Endodermal cell (in vitro differentiated cells): ENCODE data around the gene C15orf39. TPM values are rescaled to one million over a fixed set of nuclear protein-coding genes. Genes with fewer than 3 reads are reported as not detected.

ENCODE experiments used
- DNase-seq: peaks from one replicate; pipeline ENCODE4 v3.0.0-alpha.2; 2017
- H3K27ac ChIP-seq: 2 replicates; pipeline ENCODE4 v1.5.1; 2013; ENCODE audit warnings: mild to moderate bottlenecking, low read depth, low read length, moderate library complexity
- H3K27me3 ChIP-seq: 2 replicates; pipeline ENCODE4 v1.6.1; 2013; ENCODE audit warnings: mild to moderate bottlenecking, low read length, moderate library complexity; ENCODE audit not compliant: insufficient read depth, control insufficient read depth, poor library complexity, severe bottlenecking
- H3K36me3 ChIP-seq: 2 replicates; pipeline ENCODE4 v1.7.0; 2013; ENCODE audit warnings: mild to moderate bottlenecking, low read length, moderate library complexity; ENCODE audit not compliant: control insufficient read depth, insufficient read depth
- H3K4me1 ChIP-seq: one replicate; pipeline ENCODE4 v1.7.0; 2013; ENCODE audit warnings: low read length; ENCODE audit not compliant: control insufficient read depth, insufficient read depth
- H3K4me3 ChIP-seq: 2 replicates; pipeline ENCODE4 v1.5.1; 2013; ENCODE audit warnings: mild to moderate bottlenecking, low read length, moderate library complexity
- H3K9ac ChIP-seq: 2 replicates; pipeline ENCODE4 v1.6.1; 2013; ENCODE audit warnings: mild to moderate bottlenecking, low read length, moderate library complexity; ENCODE audit not compliant: poor library complexity, severe bottlenecking; ENCODE audit errors: extremely low read depth
- H3K9me3 ChIP-seq: 2 replicates; pipeline ENCODE4 v1.6.1; 2013; ENCODE audit warnings: mild to moderate bottlenecking, low read length, moderate library complexity; ENCODE audit not compliant: control insufficient read depth
- H3K27ac Mint-ChIP-seq: 2 replicates; pipeline ENCODE4 v1.8.0; 2020; ENCODE audit warnings: mixed read lengths
- H3K27me3 Mint-ChIP-seq: 2 replicates; pipeline ENCODE4 v1.8.0; 2021; ENCODE audit warnings: mild to moderate bottlenecking, mixed read lengths; ENCODE audit not compliant: insufficient read depth
- H3K36me3 Mint-ChIP-seq: 2 replicates; pipeline ENCODE4 v1.8.0; 2020; ENCODE audit warnings: low read depth, mixed read lengths
- H3K4me1 Mint-ChIP-seq: 2 replicates; pipeline ENCODE4 v1.8.0; 2020; ENCODE audit warnings: mixed read lengths
- H3K4me3 Mint-ChIP-seq: 2 replicates; pipeline ENCODE4 v1.8.0; 2020; ENCODE audit warnings: mild to moderate bottlenecking, moderate library complexity, mixed read lengths
- H3K9me3 Mint-ChIP-seq: 2 replicates; pipeline ENCODE4 v1.8.0; 2020; ENCODE audit warnings: mild to moderate bottlenecking, mixed read lengths
- CTCF ChIP-seq: fragments of 200-600 bp; sonication (generic); conservative IDR thresholded peaks from 2 replicates; pipeline ENCODE4 v1.5.0; 2021; ENCODE audit warnings: antibody characterized with exemption, mild to moderate bottlenecking
- WGBS, 2 experiments: methylation state at CpG; one replicate each; pipeline versions ENCODE4 v1.1.5 to v1.1.7; 2013; ENCODE audit warnings: missing lambda C conversion rate in 2 of 2, mixed read lengths in 1 of 2; ENCODE audit not compliant: insufficient coverage in 1 of 2, insufficient read length in 1 of 2; 5-methylcytosine and 5-hydroxymethylcytosine counted together
- total RNA-seq, 2 donors: library from RNA; stranded (reverse); fragmentation: NEBNext Ultra II Directional in 1 of 2; extraction: Animal tissue kit (Norgen Biotek cat#: 25700) in 1 of 2; gene quantifications; 2 replicates in 1 of 2; 3 replicates in 1 of 2; pipeline ENCODE4 v1.2.1, GENCODE V29; 2021

The C15orf39 gene
- total RNA-seq, 2 donors from 2014 or later, result 19.0 to 22.2 TPM

DNA sequence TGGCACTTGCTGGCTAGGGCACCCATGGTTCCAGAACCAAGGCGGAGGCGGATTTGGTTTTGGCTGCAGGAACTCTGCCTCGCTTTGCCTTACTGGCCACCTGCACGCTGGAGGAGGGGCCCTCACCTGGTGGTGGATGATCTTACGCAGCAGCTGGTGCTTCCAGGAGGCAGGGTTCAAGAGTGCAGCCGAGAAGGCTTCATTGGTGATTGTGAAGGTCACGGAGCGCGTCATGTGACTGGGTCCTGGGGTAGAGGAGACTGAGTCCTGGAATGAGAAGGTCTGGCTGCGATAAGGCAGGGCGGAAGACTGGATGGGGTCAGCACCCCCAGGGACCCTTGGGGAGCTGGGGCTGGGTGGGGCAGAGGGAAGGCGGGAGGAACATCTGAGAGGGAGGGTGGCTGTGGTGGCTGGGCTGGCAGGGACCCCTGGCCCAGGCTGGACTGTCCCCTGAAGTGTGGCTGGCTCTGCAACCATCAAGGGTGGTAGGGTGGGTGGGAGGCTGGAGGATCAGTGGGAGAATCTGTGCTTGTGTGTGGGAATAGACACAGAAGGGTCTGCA lies 30.7 kb downstream of the C15orf39 start:
- no peak overlapping the region for H3K27ac Mint-ChIP-seq
- Histone ChIP-seq H3K27me3 (no peaks in the 10 kb centered on the region), H3K4me3 (no peak overlapping the region), H3K9ac (no peak overlapping the region), H3K36me3 (no peaks in the 10 kb centered on the region), H3K9me3 (no peaks in the 10 kb centered on the region), H3K4me1 (no peaks in the 10 kb centered on the region), H3K27ac (no peak overlapping the region)
- no peak for TF ChIP-seq CTCF
- no peaks in the 10 kb centered on the region for H3K9me3 Mint-ChIP-seq
- peaks cover 17% of the 10 kb centered on the region for H3K27me3 Mint-ChIP-seq
- 92 to 93% methylated on average over 5 to 12 of the region's 12 CpGs for WGBS, 2 experiments
- H3K4me1 Mint-ChIP-seq, result no peaks in the 10 kb centered on the region
- DNase-seq, result no peak
- H3K4me3 Mint-ChIP-seq, result no peak overlapping the region
- no peaks in the 10 kb centered on the region for H3K36me3 Mint-ChIP-seq

DNA sequence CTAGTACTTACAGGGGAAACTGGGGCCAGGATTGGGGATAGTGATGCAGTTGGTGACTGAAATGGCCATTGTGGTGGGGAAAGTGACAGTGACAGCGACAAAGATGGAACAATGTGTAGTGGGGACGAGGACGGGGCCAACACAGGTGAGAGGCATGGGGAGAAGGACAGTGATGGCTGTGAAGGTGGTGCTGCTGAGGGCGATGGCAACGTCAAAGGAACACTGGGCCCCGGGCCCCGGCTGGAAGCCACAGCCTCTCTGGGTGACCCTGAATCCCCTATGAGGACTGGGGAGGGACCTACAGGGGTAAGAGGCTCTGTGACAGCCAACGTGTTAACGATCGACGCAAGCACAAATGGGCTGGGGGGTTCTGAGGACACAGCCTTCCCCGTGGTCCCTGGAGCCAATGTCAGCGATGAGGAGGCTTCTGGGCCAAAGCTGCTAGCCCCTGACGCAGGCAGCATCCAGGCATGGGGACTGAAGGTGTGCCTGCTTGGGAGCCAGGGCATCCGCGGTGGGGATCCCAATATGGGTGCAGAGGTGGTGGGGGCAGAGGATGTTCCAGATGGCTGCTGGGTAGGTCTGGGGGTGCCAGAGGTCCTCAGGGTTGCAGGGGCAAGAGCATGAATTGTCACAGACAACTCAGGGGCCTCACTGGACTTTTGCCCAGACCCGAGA lies 31.3 kb downstream of the C15orf39 start:
- Mint-ChIP-seq H3K4me3 (no peak overlapping the region), H3K36me3 (no peaks in the 10 kb centered on the region), H3K27me3 (peaks cover 17% of the 10 kb centered on the region), H3K4me1 (no peaks in the 10 kb centered on the region), H3K27ac (no peak overlapping the region), H3K9me3 (no peaks in the 10 kb centered on the region)
- Histone ChIP-seq H3K9ac (no peak overlapping the region), H3K27ac (no peak overlapping the region), H3K4me3 (no peak overlapping the region), H3K36me3 (no peaks in the 10 kb centered on the region), H3K9me3 (no peaks in the 10 kb centered on the region), H3K4me1 (no peaks in the 10 kb centered on the region), H3K27me3 (no peaks in the 10 kb centered on the region)
- no peak for DNase-seq
- 89 to 92% methylated on average over 9 to 17 of the region's 17 CpGs for WGBS, 2 experiments
- TF ChIP-seq CTCF, result no peak

GRCh38 chr15:75233504-75234190 lies 32.0 kb downstream of the C15orf39 start:
- whole genome bisulfite sequencing, 2 experiments, result 85 to 89% methylated on average over 8 to 14 of the region's 14 CpGs
- Mint-ChIP-seq H3K4me1 (no peaks in the 10 kb centered on the region), H3K36me3 (no peaks in the 10 kb centered on the region), H3K9me3 (no peaks in the 10 kb centered on the region), H3K27me3 (peaks cover 15% of the 10 kb centered on the region), H3K27ac (no peak overlapping the region), H3K4me3 (no peak overlapping the region)
- TF ChIP-seq CTCF, result no peak
- H3K4me3 ChIP-seq, result no peak overlapping the region
- no peaks in the 10 kb centered on the region for H3K36me3 ChIP-seq
- no peak for DNase-seq
- no peaks in the 10 kb centered on the region for H3K27me3 ChIP-seq
- no peak overlapping the region for H3K27ac ChIP-seq
- H3K4me1 ChIP-seq, result no peaks in the 10 kb centered on the region
- H3K9me3 ChIP-seq, result no peaks in the 10 kb centered on the region
- no peak overlapping the region for H3K9ac ChIP-seq
